Measurements from ENCODE around the gene GAS6.
A peak's percentile ranks its signal among the peaks of the same experiment; 100 is the strongest.

The GAS6 gene

DNA sequence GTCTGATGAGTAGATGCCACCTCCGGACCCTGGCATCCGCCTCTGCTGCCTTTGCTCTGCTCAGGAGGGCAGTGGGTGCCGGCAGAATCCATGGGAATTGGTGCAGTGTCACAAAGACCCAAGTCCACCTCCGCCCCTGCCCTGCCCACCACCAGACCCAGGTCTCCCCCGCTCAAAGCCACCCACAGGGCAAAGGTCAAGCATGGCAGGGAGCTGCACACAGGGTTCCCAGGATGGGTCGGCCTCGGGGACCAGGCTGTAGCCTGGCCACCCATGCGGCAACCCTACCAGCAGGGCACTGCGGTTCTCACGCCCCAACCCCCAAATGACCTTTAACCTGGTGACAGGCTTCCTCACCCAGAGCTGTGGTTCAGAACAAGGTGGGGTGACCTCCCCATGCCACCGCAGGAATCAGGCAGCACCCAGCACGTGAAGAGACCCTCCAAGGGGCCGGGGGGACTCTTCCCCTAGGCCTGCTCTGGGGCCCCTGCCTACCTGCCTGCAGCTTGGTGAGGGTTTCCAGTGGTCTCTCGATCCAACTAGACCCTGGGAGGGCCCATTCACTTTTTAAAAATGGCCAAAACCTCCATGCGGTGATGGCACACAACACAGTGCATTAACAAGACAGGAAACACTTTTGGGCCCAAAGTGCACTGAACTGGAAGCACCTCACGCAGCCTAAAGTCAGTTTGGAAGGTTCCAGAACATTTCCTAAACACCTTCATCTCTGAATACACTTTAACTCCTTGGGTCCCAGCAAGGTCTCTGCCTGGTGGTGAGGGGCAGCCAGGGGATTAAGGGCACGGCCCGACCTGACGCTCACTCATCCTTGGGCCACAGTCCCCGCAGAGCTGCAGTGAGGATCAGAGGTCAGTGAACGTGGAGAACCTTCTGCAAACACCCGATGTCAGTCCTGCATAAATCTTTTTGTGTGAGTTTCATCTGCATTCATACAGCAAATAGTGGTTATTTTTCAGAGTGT lies 11.0 kb downstream of the GAS6 start:
- Histone ChIP-seq H3K9me3 (ENCODE audit: control insufficient read depth, insufficient read depth, low read depth, low read length) (no peaks in the 10 kb centered on the region), H3K27ac (ENCODE audit: extremely low read depth, low read depth, low read length) (no peak overlapping the region), H3K4me1 (ENCODE audit: control insufficient read depth, insufficient read depth, low read length) (no peaks in the 10 kb centered on the region), H3K36me3 (ENCODE audit: control insufficient read depth in 2 of 2, insufficient read depth in 1 of 2, low read length in 2 of 2) (no peaks in the 10 kb centered on the region), H3K4me3 (ENCODE audit: low read depth, low read length) (no peak overlapping the region)
- CTCF ChIA-PET: no interaction called here
- no peak for TF ChIP-seq OSR2 (tag by site-specific recombination; IDR thresholded peaks at IDR 0.05)
- TF ChIP-seq EGR2 (tag by site-specific recombination; IDR thresholded peaks at IDR 0.05; ENCODE audit: low read depth): 0 out of 2 replicates have a peak, but pooled peaks have one; percentile 33
- TF ChIP-seq ZNF19 (tag by site-specific recombination; IDR thresholded peaks at IDR 0.05; ENCODE audit: low read depth): no peak
- peak; percentile 59 for TF ChIP-seq ZFHX2 (tag by site-specific recombination; conservative IDR thresholded peaks at IDR 0.05)
- no peak for TF ChIP-seq ZNF629 (tag by site-specific recombination; IDR thresholded peaks at IDR 0.05)
- no peak for TF ChIP-seq ZBTB8A (tag by site-specific recombination; IDR thresholded peaks at IDR 0.05)
- POLR2A ChIA-PET: no interaction called here

- CTCF ChIA-PET: no interaction called here
Observed at GRCh38 chr13:113851826-113852535, 11.9 kb downstream of the GAS6 start.

More at GRCh38 chr13:113851826-113852535, 11.9 kb downstream of the GAS6 start:
- Histone ChIP-seq H3K27ac (ENCODE audit: extremely low read depth, low read depth, low read length) (no peak overlapping the region), H3K4me3 (ENCODE audit: low read depth, low read length) (no peak overlapping the region), H3K36me3 (ENCODE audit: control insufficient read depth in 2 of 2, insufficient read depth in 1 of 2, low read length in 2 of 2) (no peaks in the 10 kb centered on the region), H3K9me3 (ENCODE audit: control insufficient read depth, insufficient read depth, low read depth, low read length) (no peaks in the 10 kb centered on the region), H3K4me1 (ENCODE audit: control insufficient read depth, insufficient read depth, low read length) (no peaks in the 10 kb centered on the region)
- TF ChIP-seq ZNF416 (tag by site-specific recombination; IDR thresholded peaks at IDR 0.05) (no peak), CTCF (tag by site-specific recombination; IDR thresholded peaks at IDR 0.05) (no peak), BCL6B (tag by site-specific recombination; IDR thresholded peaks at IDR 0.05) (no peak), ZNF302 (tag by site-specific recombination; IDR thresholded peaks at IDR 0.05; ENCODE audit: low read depth) (no peak), TCF7L2 (IDR thresholded peaks at IDR 0.05; ENCODE audit: borderline replicate concordance, low read depth, low read length) (no peak), ZSCAN5A (tag by site-specific recombination; IDR thresholded peaks at IDR 0.05) (no peak), ZFP41 (tag by site-specific recombination; IDR thresholded peaks at IDR 0.05; ENCODE audit: borderline replicate concordance) (no peak), ZNF843 (tag by site-specific recombination; IDR thresholded peaks at IDR 0.05) (no peak), ZNF514 (tag by site-specific recombination; IDR thresholded peaks at IDR 0.05) (no peak), GLIS2 (tag by site-specific recombination; IDR thresholded peaks at IDR 0.05) (no peak), ZNF202 (tag by site-specific recombination; IDR thresholded peaks at IDR 0.05; ENCODE audit: borderline replicate concordance) (no peak), ZNF26 (tag by site-specific recombination; IDR thresholded peaks at IDR 0.05) (no peak), ZNF645 (tag by site-specific recombination; IDR thresholded peaks at IDR 0.05) (no peak), ZNF830 (tag by site-specific recombination; IDR thresholded peaks at IDR 0.05; ENCODE audit: low read depth) (no peak), YY2 (tag by site-specific recombination; IDR thresholded peaks at IDR 0.05) (no peak), ZNF600 (tag by site-specific recombination; IDR thresholded peaks at IDR 0.05) (no peak)
- TF ChIP-seq, protein P1, sequence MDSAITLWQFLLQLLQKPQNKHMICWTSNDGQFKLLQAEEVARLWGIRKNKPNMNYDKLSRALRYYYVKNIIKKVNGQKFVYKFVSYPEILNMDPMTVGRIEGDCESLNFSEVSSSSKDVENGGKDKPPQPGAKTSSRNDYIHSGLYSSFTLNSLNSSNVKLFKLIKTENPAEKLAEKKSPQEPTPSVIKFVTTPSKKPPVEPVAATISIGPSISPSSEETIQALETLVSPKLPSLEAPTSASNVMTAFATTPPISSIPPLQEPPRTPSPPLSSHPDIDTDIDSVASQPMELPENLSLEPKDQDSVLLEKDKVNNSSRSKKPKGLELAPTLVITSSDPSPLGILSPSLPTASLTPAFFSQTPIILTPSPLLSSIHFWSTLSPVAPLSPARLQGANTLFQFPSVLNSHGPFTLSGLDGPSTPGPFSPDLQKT (IDR thresholded peaks at IDR 0.05; ENCODE audit: borderline replicate concordance, low read depth, low read length): no peak
- POLR2A ChIA-PET: no interaction called here

Data from HEK293 (cell line).